Adrenal gland (tissue), 5 donors: Measurements from ENCODE around the gene SERPINB12.

Experiments
- CTCF ChIP-seq, 6 experiments: fragments of 450-650 bp in 4 of 6; fragments of 200-600 bp in 2 of 6; sonication (generic) in 1 of 6; IDR thresholded peaks; 1 replicate in 5 of 6; 2 replicates in 1 of 6; pipeline versions ENCODE4 v1.5.1 to v1.8.0; 2016 to 2021; ENCODE audit warnings: antibody characterized with exemption in 6 of 6, mild to moderate bottlenecking in 2 of 6, moderate library complexity in 1 of 6
- POLR2A ChIP-seq, 2 donors: fragments of 450-650 bp; IDR thresholded peaks; one replicate each; pipeline ENCODE4 v1.6.1; 2017; ENCODE audit warnings: antibody characterized with exemption in 2 of 2, mild to moderate bottlenecking in 2 of 2, moderate library complexity in 1 of 2
- donor health status: DM: no; HTN: no; CAD: no.

- TF ChIP-seq CTCF (IDR thresholded peaks at IDR 0.05) (no peak), POLR2A (IDR thresholded peaks at IDR 0.05) (no peak)
These were observed 7.6 kb upstream of the SERPINB12 start for GRCh38 chr18:63534615-63535014.
